Fibroblast of lung (primary cell): Measurements from ENCODE around the gene S100Z. TPM values are rescaled to one million over a fixed set of nuclear protein-coding genes. Genes with fewer than 3 reads are reported as not detected.
A peak's percentile ranks its signal among the peaks of the same experiment; 100 is the strongest.

Experiments
- DNase-seq, 2 donors: peaks; one replicate each; pipeline versions ENCODE4 v3.0.0 to v3.0.0-alpha.2; 2010; ENCODE audit warnings: low read depth in 2 of 2
- H2AFZ ChIP-seq: 2 replicates; pipeline ENCODE4 v1.5.1; 2012; ENCODE audit warnings: low read length, control low read depth, inconsistent platforms
- H3K27ac ChIP-seq: 2 replicates; pipeline ENCODE4 v1.5.1; 2011; ENCODE audit warnings: low read length, control low read depth; ENCODE audit not compliant: insufficient read depth
- H3K27me3 ChIP-seq: 2 replicates; pipeline ENCODE4 v1.5.1; 2011; ENCODE audit warnings: mild to moderate bottlenecking, low read length; ENCODE audit not compliant: control insufficient read depth, insufficient read depth
- H3K36me3 ChIP-seq: 2 replicates; pipeline ENCODE4 v1.5.1; 2011; ENCODE audit warnings: low read length; ENCODE audit not compliant: control insufficient read depth, insufficient read depth
- H3K4me1 ChIP-seq: 2 replicates; pipeline ENCODE4 v1.5.1; 2011; ENCODE audit warnings: low read length; ENCODE audit not compliant: control insufficient read depth, insufficient read depth; ENCODE audit errors: extremely low read depth
- H3K4me2 ChIP-seq: 2 replicates; pipeline ENCODE4 v1.5.1; 2011; ENCODE audit warnings: low read length, control low read depth; ENCODE audit not compliant: insufficient read depth; ENCODE audit errors: extremely low read depth
- H3K4me3 ChIP-seq, 4 experiments: fragments of 200-600 bp in 1 of 4; sonication (generic) in 1 of 4; replicated peaks in 1 of 4; 2 replicates each; pipeline ENCODE4 v1.5.1; 2011 to 2016; ENCODE audit warnings: low read length in 4 of 4, low read depth in 3 of 4, mild to moderate bottlenecking in 3 of 4, control low read depth in 2 of 4, inconsistent platforms in 1 of 4, mixed read lengths in 1 of 4; ENCODE audit not compliant: insufficient read depth in 1 of 4; ENCODE audit errors: control extremely low read depth in 1 of 4
- H3K79me2 ChIP-seq: 2 replicates; pipeline ENCODE4 v1.5.1; 2012; ENCODE audit warnings: mild to moderate bottlenecking, low read length, inconsistent platforms; ENCODE audit not compliant: control insufficient read depth, insufficient read depth
- H3K9ac ChIP-seq: 2 replicates; pipeline ENCODE4 v1.5.1; 2011; ENCODE audit warnings: mild to moderate bottlenecking, low read length, control low read depth; ENCODE audit not compliant: insufficient read depth
- H3K9me3 ChIP-seq: 2 replicates; pipeline ENCODE4 v1.5.1; 2012; ENCODE audit warnings: low read depth, low read length; ENCODE audit not compliant: control insufficient read depth, insufficient read depth
- H4K20me1 ChIP-seq: 2 replicates; pipeline ENCODE4 v1.5.1; 2011; ENCODE audit warnings: low read length; ENCODE audit not compliant: control insufficient read depth, insufficient read depth; ENCODE audit errors: extremely low read depth
- CTCF ChIP-seq, 2 donors: IDR thresholded peaks in 1 of 2; conservative IDR thresholded peaks in 1 of 2; 1 replicate in 1 of 2; 2 replicates in 1 of 2; pipeline ENCODE4 v1.5.1; 2011 to 2012; ENCODE audit warnings: low read length in 2 of 2, control low read depth in 1 of 2, inconsistent platforms in 1 of 2, low read depth in 1 of 2, mild to moderate bottlenecking in 1 of 2
- EZH2 ChIP-seq: IDR thresholded peaks from 2 replicates; pipeline ENCODE4 v1.5.1; 2012; ENCODE audit warnings: low read length, control low read depth, mild to moderate bottlenecking; ENCODE audit errors: missing control alignments
- polyA plus RNA-seq, 2 donors: library from polyadenylated mRNA; depleted of rRNA in 1 of 2; stranded (reverse) in 1 of 2; unstranded in 1 of 2; fragments of >200 nt; gene quantifications; 2 replicates each; pipeline ENCODE4 v1.2.1, GENCODE V29; 2011 to 2012; ENCODE audit warnings: missing spikeins in 1 of 2
- total RNA-seq: library from RNA; depleted of rRNA; stranded (reverse); fragments of >200 nt; gene quantifications from 2 replicates; pipeline ENCODE4 v1.2.1, GENCODE V29; 2014

Gene S100Z
- total and polyA plus RNA-seq, 2 donors (not counting 1 experiment from before 2014, with no cell fraction given) = not detected

GRCh38 chr5:76953551-76954382 lies 104.0 kb downstream of the S100Z start:
- Histone ChIP-seq H3K4me3 (peak overlapping the region in 2 of 4 experiments; percentile 44 to 47), H3K4me2 (no peak overlapping the region), H3K4me1 (no peaks in the 10 kb centered on the region), H3K9me3 (no peaks in the 10 kb centered on the region), H2AFZ (no peak overlapping the region), H3K36me3 (no peaks in the 10 kb centered on the region), H3K27me3 (peaks cover 27% of the 10 kb centered on the region), H3K79me2 (no peaks in the 10 kb centered on the region), H4K20me1 (no peaks in the 10 kb centered on the region), H3K9ac (no peak overlapping the region), H3K27ac (no peak overlapping the region)
- TF ChIP-seq EZH2 = no peak
- no peak for TF ChIP-seq CTCF (conservative IDR thresholded peaks at IDR 0.05 in 1 of 2, IDR thresholded peaks at IDR 0.05 in 1 of 2; ENCODE audit: low read depth in 1 of 2, low read length in 2 of 2)
- DNase-seq = peak; percentile 23 to 59

GRCh38 chr5:76954383-76954763 lies 104.6 kb downstream of the S100Z start:
- Histone ChIP-seq H3K4me3 (peak overlapping the region in 1 of 4 experiments; percentile 47), H3K27me3 (peaks cover 27% of the 10 kb centered on the region), H3K36me3 (no peaks in the 10 kb centered on the region), H3K27ac (no peak overlapping the region), H3K4me2 (no peak overlapping the region), H2AFZ (no peak overlapping the region), H3K9ac (no peak overlapping the region), H3K4me1 (no peaks in the 10 kb centered on the region), H4K20me1 (no peaks in the 10 kb centered on the region), H3K9me3 (no peaks in the 10 kb centered on the region), H3K79me2 (no peaks in the 10 kb centered on the region)
- no peak for DNase-seq
- no peak for TF ChIP-seq CTCF (conservative IDR thresholded peaks at IDR 0.05 in 1 of 2, IDR thresholded peaks at IDR 0.05 in 1 of 2; ENCODE audit: low read depth in 1 of 2, low read length in 2 of 2)
- TF ChIP-seq EZH2 = no peak

GRCh38 chr5:76956033-76956432 lies 106.2 kb downstream of the S100Z start:
- no peak for TF ChIP-seq EZH2
- TF ChIP-seq CTCF (conservative IDR thresholded peaks at IDR 0.05 in 1 of 2, IDR thresholded peaks at IDR 0.05 in 1 of 2; ENCODE audit: low read depth in 1 of 2, low read length in 2 of 2) = no peak
- Histone ChIP-seq H3K4me2 (no peak overlapping the region), H3K27ac (no peak overlapping the region), H3K4me1 (no peaks in the 10 kb centered on the region), H3K9ac (no peak overlapping the region), H4K20me1 (no peaks in the 10 kb centered on the region), H3K79me2 (no peaks in the 10 kb centered on the region), H2AFZ (no peak overlapping the region), H3K27me3 (peaks cover 27% of the 10 kb centered on the region), H3K36me3 (no peaks in the 10 kb centered on the region), H3K9me3 (no peaks in the 10 kb centered on the region), H3K4me3 (no peak overlapping the region)
- no peak for DNase-seq
